Breast epithelium (tissue), 4 donors: Measurements from ENCODE around the gene TSC22D3. TPM values are rescaled to one million over a fixed set of nuclear protein-coding genes. Genes with fewer than 3 reads are reported as not detected.
A peak's percentile ranks its signal among the peaks of the same experiment; 100 is the strongest.

Experiments
- DNase-seq, 2 donors: peaks; one replicate each; pipeline ENCODE4 v3.0.0-alpha.2; 2019; ENCODE audit warnings: low spot score in 2 of 2
- H3K27ac ChIP-seq, 2 donors: fragments of 200-600 bp; sonication (generic) in 1 of 2; one replicate each; pipeline ENCODE4 v1.5.1; 2016 to 2019; ENCODE audit warnings: mild to moderate bottlenecking in 1 of 2
- H3K27me3 ChIP-seq, 2 donors: fragments of 200-600 bp; sonication (generic) in 1 of 2; one replicate each; pipeline versions ENCODE4 v1.5.1 to v1.6.0; 2017 to 2019; ENCODE audit warnings: control low read depth in 1 of 2, mild to moderate bottlenecking in 1 of 2
- H3K36me3 ChIP-seq: fragments of 200-600 bp; one replicate; pipeline ENCODE4 v1.5.1; 2019
- H3K4me1 ChIP-seq, 2 donors: fragments of 200-600 bp; sonication (generic); one replicate each; pipeline ENCODE4 v1.5.1; 2016 to 2019; ENCODE audit warnings: control low read depth in 1 of 2
- H3K4me3 ChIP-seq, 3 donors: fragments of 200-600 bp; sonication (generic); 1 replicate in 2 of 3; 2 replicates in 1 of 3; pipeline ENCODE4 v1.5.1; 2016 to 2019; ENCODE audit warnings: mild to moderate bottlenecking in 3 of 3, moderate library complexity in 2 of 3
- H3K9me3 ChIP-seq, 2 donors: fragments of 200-600 bp; sonication (generic) in 1 of 2; one replicate each; pipeline ENCODE4 v1.5.1; 2016 to 2019; ENCODE audit warnings: control low read depth in 1 of 2
- CTCF ChIP-seq, 3 donors: fragments of 450-650 bp; IDR thresholded peaks; one replicate each; pipeline ENCODE4 v1.5.1; 2016 to 2017; ENCODE audit warnings: antibody characterized with exemption in 3 of 3, mild to moderate bottlenecking in 3 of 3, moderate library complexity in 3 of 3
- POLR2A ChIP-seq: fragments of 450-650 bp; IDR thresholded peaks from one replicate; pipeline ENCODE4 v1.6.1; 2016; ENCODE audit warnings: antibody characterized with exemption, mild to moderate bottlenecking, moderate library complexity
- POLR2AphosphoS5 ChIP-seq, 3 donors: sonication (generic); formaldehyde crosslinking; IDR thresholded peaks; one replicate each; pipeline ENCODE4 v1.6.1; 2017; ENCODE audit warnings: antibody characterized with exemption in 3 of 3
- intact Hi-C: fragments of 100-400 bp; cut with DNase I; formaldehyde crosslinking; loops from one replicate; pipeline ENCODE4 v1.15.1; 2023; ENCODE audit warnings: low total_unique reads
- total RNA-seq, 3 donors: library from RNA; depleted of rRNA; stranded (reverse); fragments of >200 nt; gene quantifications; one replicate each; pipeline ENCODE4 v1.1.0, GENCODE V29; 2016

TSC22D3 gene
- total RNA-seq, 3 donors from 2014 or later = 606 to 1,046 (median 681) TPM

- H3K4me1 ChIP-seq = no peaks in the 10 kb centered on the region
- DNase-seq = peak; percentile 90 to 92
- intact Hi-C loops = loop anchor here (5.0 kb wide), 1 partner anchor 40 kb away; no protein-coding TSS in a partner anchor
- peak overlapping the region; percentile 84 to 97 for H3K27ac ChIP-seq
- H3K4me3 ChIP-seq = peak overlapping the region; percentile 72 to 83 (median 82)
- peak; percentile 92 to 99 (median 96) for TF ChIP-seq POLR2AphosphoS5 (IDR thresholded peaks at IDR 0.05)
- TF ChIP-seq POLR2A = peak; percentile 97
- peak in 1 of 3 donors; percentile 31 for TF ChIP-seq CTCF (IDR thresholded peaks at IDR 0.05)
- H3K27me3 ChIP-seq = peaks cover 0 to 70% of the 10 kb centered on the region in 2 donors
- H3K9me3 ChIP-seq = no peaks in the 10 kb centered on the region
- no peaks in the 10 kb centered on the region for H3K36me3 ChIP-seq
Observed at GRCh38 chrX:107716816-107717700, 58.5 kb downstream of the TSC22D3 start.

GRCh38 chrX:107716118-107716684, 59.4 kb downstream of the TSC22D3 start:
- no peak for DNase-seq
- no peaks in the 10 kb centered on the region for H3K36me3 ChIP-seq
- intact Hi-C loops = loop anchor here (5.0 kb wide), 1 partner anchor 39 kb away; no protein-coding TSS in a partner anchor
- H3K4me3 ChIP-seq = peak overlapping the region; percentile 72 to 83 (median 82)
- peaks cover 0 to 62% of the 10 kb centered on the region in 2 donors for H3K27me3 ChIP-seq
- H3K9me3 ChIP-seq = no peaks in the 10 kb centered on the region
- no peaks in the 10 kb centered on the region for H3K4me1 ChIP-seq
- H3K27ac ChIP-seq = peak overlapping the region; percentile 84 to 97
- TF ChIP-seq POLR2A (no peak), POLR2AphosphoS5 (IDR thresholded peaks at IDR 0.05) (no peak), CTCF (IDR thresholded peaks at IDR 0.05) (no peak)

- Histone ChIP-seq H3K27me3 (peaks cover 0 to 55% of the 10 kb centered on the region in 2 donors), H3K9me3 (no peaks in the 10 kb centered on the region), H3K36me3 (no peaks in the 10 kb centered on the region), H3K27ac (peak overlapping the region; percentile 84 to 97), H3K4me3 (peak overlapping the region; percentile 72 to 83 (median 82)), H3K4me1 (no peaks in the 10 kb centered on the region)
- DNase-seq = no peak
- intact Hi-C loops = loop anchor here (5.0 kb wide), 1 partner anchor 38 kb away; no protein-coding TSS in a partner anchor
- TF ChIP-seq POLR2A = no peak
- TF ChIP-seq POLR2AphosphoS5 (IDR thresholded peaks at IDR 0.05) = peak in 2 of 3 donors; percentile 10 to 19
Observed at GRCh38 chrX:107715331-107716117, 60.1 kb downstream of the TSC22D3 start.

GRCh38 chrX:107714206-107714891, 61.2 kb downstream of the TSC22D3 start:
- intact Hi-C loops = no loop called here
- no peaks in the 10 kb centered on the region for H3K9me3 ChIP-seq
- H3K36me3 ChIP-seq = no peaks in the 10 kb centered on the region
- DNase-seq = no peak
- peaks cover 0 to 50% of the 10 kb centered on the region in 2 donors for H3K27me3 ChIP-seq
- TF ChIP-seq POLR2A = no peak
- peak; percentile 1 to 49 (median 19) for TF ChIP-seq POLR2AphosphoS5 (IDR thresholded peaks at IDR 0.05)
- TF ChIP-seq CTCF (IDR thresholded peaks at IDR 0.05) = peak in 1 of 3 donors; percentile 2
- H3K27ac ChIP-seq = peak overlapping the region; percentile 84 to 97
- peak overlapping the region; percentile 72 to 83 (median 82) for H3K4me3 ChIP-seq
- H3K4me1 ChIP-seq = no peaks in the 10 kb centered on the region
